Stimulated activated CD4-positive, alpha-beta T cell treated with anti-CD3 and anti-CD28 coated beads, Interleukin-1b, Interleukin-23, amount 100 ng/mL, for 1 hour (primary cell): Measurements from ENCODE around the gene MLIP.
"Not testable (repeated sequence)": the region's sequence is repeated elsewhere in the genome, so short reads cannot be mapped to it uniquely, and the experiment has no call there.

Experiments used
- DNase-seq, 2 donors: peaks; one replicate each; pipeline ENCODE4 v3.0.0-alpha.2; 2020; ENCODE audit warnings: low read depth in 2 of 2

The MLIP gene, protein sequence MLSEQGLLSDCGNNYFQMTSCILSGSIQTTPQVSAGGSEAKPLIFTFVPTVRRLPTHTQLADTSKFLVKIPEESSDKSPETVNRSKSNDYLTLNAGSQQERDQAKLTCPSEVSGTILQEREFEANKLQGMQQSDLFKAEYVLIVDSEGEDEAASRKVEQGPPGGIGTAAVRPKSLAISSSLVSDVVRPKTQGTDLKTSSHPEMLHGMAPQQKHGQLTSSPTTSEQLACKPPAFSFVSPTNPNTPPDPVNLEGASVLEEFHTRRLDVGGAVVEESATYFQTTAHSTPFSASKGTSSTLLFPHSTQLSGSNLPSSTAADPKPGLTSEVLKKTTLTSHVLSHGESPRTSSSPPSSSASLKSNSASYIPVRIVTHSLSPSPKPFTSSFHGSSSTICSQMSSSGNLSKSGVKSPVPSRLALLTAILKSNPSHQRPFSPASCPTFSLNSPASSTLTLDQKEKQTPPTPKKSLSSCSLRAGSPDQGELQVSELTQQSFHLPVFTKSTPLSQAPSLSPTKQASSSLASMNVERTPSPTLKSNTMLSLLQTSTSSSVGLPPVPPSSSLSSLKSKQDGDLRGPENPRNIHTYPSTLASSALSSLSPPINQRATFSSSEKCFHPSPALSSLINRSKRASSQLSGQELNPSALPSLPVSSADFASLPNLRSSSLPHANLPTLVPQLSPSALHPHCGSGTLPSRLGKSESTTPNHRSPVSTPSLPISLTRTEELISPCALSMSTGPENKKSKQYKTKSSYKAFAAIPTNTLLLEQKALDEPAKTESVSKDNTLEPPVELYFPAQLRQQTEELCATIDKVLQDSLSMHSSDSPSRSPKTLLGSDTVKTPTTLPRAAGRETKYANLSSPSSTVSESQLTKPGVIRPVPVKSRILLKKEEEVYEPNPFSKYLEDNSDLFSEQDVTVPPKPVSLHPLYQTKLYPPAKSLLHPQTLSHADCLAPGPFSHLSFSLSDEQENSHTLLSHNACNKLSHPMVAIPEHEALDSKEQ

DNA sequence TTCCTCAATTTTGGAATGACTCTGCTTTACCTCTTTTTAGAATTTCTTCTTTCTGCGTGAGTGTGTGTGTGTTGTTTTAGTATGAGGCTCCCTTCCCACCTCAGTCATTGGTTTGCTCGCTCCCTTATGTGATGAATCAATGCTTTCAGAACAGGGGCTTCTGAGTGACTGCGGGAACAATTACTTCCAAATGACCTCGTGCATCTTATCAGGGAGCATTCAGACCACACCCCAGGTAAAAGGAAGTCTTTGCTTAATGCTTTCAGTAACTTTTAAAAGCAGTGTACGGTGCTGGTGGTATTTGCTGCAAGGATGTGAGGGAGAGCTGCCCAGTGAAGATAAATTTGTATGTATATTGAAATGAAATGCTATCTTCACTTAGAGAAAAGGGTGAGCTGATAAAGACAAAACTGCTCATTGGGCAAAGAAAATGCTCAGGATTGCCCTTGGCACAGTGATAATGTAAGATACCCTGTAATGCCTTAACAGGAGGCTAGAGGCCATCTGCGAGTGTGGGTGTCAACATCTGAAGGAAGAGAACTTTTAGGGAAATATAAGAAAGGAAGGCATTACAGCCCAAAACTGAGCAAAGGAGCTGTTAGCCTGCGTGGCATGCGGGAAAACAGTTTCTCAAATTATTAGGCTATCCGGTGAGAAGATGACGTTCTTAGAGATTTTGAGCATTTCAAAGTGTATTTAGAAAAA is at the start of gene MLIP:
MLIP (plus strand) TSS at position 103 of the 705 bp plus-strand sequence; CDS start at position 140, 37 bp downstream.
- DNase-seq: no peak

GRCh38 chr6:54063228-54063539 is 48.1 kb upstream of the MLIP start:
- DNase-seq: no peak

DNA sequence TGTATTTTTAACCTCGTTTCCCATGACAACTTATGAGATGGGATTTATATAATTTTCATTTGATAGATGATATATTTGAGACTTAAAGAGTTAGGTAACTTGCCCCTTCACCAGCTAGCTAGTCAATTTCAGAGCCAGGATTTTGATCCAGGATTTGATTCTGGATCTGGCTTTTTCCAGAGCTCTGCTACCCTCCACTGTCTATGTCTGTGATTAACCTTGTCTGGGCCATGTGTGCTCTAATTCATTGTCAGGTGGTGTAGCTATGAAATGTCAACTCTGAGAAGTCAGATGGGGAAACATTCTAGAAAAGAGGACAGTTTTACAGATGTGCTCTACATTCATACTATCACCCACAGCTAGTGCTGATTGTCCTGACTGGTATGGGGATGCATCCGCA is 42.5 kb upstream of the MLIP start:
- no peak for DNase-seq

GRCh38 chr6:54070025-54070424 is 41.2 kb upstream of the MLIP start:
- DNase-seq: no peak

- no peak for DNase-seq
Measured at GRCh38 chr6:54071821-54072340, 39.4 kb upstream of the MLIP start.

- no peak for DNase-seq
Measured at GRCh38 chr6:54072635-54073313, 38.5 kb upstream of the MLIP start.

- DNase-seq: no peak
Measured at GRCh38 chr6:54073487-54073886, 37.8 kb upstream of the MLIP start.

DNA sequence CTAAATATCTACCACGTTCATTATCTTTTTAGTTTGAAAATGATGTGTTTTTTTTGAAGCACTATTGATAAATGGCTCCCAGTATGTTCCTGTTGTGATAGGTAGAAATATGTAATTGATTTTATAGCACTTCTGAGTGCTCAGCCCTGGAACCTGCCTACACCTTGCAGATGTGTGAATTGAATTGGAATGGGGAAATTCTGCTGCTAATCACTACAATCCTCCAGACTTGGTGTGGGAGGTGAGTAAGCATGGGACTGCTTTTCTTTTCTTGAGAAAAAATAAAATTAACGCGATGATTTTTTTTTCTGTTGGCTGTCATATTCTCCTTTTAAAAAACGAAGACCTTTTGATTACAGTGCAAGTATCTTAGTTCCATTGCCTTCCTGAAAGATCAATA is 37.1 kb upstream of the MLIP start:
- no peak for DNase-seq

DNA sequence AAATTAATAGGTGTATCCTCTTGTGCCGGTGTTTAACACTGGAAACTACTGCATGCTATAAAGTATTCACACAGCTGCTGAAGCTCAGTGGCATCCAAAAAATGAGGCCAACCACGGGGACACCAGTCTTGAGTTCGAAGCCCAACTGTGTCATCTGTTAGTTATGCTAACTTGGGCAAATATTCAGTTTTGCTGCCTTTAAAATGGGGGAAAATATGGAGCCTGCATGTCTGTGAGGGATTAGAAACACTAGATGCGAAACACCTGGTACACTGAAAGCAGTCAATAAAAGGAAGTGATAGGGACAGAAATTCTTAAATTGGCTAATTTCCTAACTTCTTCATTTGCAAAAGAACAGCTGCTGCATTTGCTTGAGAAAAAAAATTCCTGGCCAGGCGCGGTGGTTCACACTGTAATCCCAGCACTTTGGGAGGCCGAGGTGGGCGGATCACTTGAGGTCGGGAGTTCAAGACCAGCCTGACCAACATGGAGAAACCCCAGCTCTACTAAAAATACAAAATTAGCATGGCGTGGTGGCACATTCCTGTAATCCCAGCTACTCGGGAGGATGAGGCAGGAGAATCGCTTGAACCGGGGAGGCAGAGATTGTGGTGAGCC is 36.6 kb upstream of the MLIP start:
- DNase-seq: no peak

- DNase-seq: no peak
Measured at GRCh38 chr6:54076159-54076789, 35.0 kb upstream of the MLIP start.

- DNase-seq: not testable (repeated sequence)
Measured at GRCh38 chr6:54081499-54081898, 29.7 kb upstream of the MLIP start.

DNA sequence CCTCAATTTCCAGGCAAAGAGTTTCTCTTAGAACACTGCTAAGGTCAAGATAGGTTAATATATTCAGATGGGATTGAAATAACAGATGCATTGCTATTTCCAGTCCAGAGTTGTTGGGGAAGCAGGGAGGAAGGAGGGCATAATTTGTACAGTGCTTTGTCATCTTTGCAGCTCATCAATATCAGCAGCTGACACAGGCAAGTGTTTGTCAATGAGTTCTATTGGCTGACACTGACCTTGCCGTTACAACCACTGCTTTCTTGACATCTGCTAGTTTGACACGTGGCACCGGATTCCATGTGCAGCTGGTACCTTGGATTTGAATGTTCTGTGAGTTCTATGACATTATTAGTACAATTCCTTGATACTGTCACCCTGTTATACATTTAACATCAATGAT is 28.0 kb upstream of the MLIP start:
- DNase-seq: no peak

- no peak for DNase-seq
Measured at GRCh38 chr6:54084231-54084630, 27.0 kb upstream of the MLIP start.

GRCh38 chr6:54085047-54085446 is 26.2 kb upstream of the MLIP start:
- no peak for DNase-seq

DNA sequence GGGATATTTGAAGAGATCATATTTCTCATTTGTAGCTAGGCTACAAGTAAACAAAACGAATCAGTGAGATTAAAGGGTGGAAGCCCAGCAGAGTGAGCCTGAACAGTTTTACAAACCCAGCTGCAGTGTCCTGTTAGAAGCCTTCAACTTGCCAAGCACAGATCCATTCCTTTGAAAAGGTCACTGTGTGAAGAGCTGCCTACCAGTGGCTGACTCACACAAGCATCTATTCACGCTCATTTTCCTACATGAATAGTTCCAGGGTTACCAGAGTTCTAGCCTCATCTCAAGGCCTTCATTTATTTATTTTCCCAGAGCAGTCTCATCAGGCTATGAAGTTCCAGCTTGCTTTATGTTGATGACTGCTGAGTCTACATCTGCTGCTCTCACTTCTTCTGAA is 25.7 kb upstream of the MLIP start:
- no peak for DNase-seq

DNA sequence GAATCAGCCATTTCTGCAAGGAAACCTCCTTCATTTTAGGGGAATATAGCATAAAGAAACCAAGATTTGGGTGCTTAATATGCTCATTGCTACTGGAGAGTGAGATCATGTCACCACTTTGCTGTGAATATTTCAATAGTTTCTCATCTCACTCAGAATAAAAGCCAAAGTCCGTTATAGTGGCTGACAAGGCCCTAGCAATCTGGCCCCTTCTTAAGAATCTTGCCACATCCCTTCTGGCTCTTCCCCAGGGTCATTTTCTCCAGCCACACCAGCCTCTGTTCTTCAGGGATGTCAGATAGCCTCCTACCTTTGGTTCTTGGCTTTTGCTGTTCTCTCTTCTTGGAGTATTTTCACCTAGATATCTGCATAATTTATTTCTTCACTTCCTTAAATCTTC is 24.8 kb upstream of the MLIP start:
- DNase-seq: no peak

DNA sequence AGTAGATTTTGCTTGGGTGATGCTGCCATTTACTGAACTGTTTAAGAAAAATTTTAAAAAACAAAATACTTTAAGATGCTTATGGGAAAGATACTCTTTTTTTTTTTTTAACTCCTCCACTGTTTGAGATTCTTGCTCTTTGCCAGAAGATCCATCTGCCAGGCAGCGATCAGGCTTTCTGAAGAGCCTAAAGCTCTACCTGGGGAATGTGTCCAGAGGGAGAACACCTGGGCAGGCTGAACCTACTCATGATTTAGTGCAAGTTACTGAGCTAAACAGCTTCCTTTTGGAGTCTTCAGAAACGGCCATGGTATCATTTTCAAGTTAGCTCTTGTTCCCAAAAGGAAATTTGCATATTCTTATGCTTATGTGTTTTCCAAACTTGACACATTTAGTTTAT is 23.5 kb upstream of the MLIP start:
- no peak for DNase-seq

- DNase-seq: no peak
Measured at GRCh38 chr6:54093326-54093948, 17.8 kb upstream of the MLIP start.

GRCh38 chr6:54094293-54094692 is 16.9 kb upstream of the MLIP start:
- no peak for DNase-seq

DNA sequence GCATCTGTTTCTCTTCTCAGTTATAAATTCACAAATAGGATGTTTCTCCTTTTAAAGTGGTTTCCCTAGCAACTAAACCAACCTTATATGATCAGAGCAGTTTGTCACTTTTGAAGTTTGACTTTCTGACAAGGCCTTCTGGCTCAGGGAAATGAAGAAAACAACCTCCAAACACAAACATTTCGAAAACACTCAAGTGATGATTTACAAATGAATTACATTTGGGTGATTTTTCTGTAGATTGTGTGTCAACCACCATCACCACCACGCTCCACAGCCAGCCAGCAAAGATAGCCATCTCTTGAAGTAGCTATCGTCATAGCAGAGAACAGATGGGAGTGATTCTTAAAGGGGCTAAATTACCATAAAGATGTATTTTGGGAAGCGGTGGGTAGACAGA is 16.5 kb upstream of the MLIP start:
- no peak for DNase-seq
